Natural killer cell treated with Interleukin-12 subunit alpha and Interleukin-12 subunit beta and Interleukin-15 and Interleukin-18, amount 100 ng/mL, for 72 hours (primary cell): ENCODE measurements around the gene MAML3. TPM values are rescaled to one million over a fixed set of nuclear protein-coding genes. Genes with fewer than 3 reads are reported as not detected.

Experiments
- ATAC-seq, 2 donors: fragments of 150-1000 bp; cut with Tn5 transposase in 1 of 2; sonication (Bioruptor Pico), chemical (Tn5 transposase) in 1 of 2; 2 replicates each; pipeline ENCODE4 v1.10.0; 2021
- DNase-seq: peaks from one replicate; pipeline ENCODE4 v3.0.0; 2022; ENCODE audit warnings: low spot score
- H3K27ac Mint-ChIP-seq, 2 donors: 1 replicate in 1 of 2; 2 replicates in 1 of 2; pipeline ENCODE4 v1.8.0; 2022; ENCODE audit warnings: mixed read lengths in 2 of 2, mild to moderate bottlenecking in 1 of 2, moderate library complexity in 1 of 2
- H3K27me3 Mint-ChIP-seq, 2 donors: 1 replicate in 1 of 2; 2 replicates in 1 of 2; pipeline ENCODE4 v1.8.0; 2022; ENCODE audit warnings: mixed read lengths in 2 of 2
- H3K36me3 Mint-ChIP-seq: one replicate; pipeline ENCODE4 v1.8.0; 2022; ENCODE audit warnings: mixed read lengths
- H3K4me1 Mint-ChIP-seq, 2 donors: 1 replicate in 1 of 2; 2 replicates in 1 of 2; pipeline ENCODE4 v1.8.0; 2022; ENCODE audit warnings: low read depth in 2 of 2, mixed read lengths in 2 of 2, mild to moderate bottlenecking in 1 of 2
- H3K4me3 Mint-ChIP-seq: one replicate; pipeline ENCODE4 v1.8.0; 2022; ENCODE audit warnings: mixed read lengths
- H3K9me3 Mint-ChIP-seq: 2 replicates; pipeline ENCODE4 v1.8.0; 2022; ENCODE audit warnings: mixed read lengths
- total RNA-seq, 2 donors: library from RNA; stranded (reverse); gene quantifications; one replicate each; pipeline ENCODE4 v1.2.3, GENCODE V29; 2022

Gene MAML3
- total RNA-seq = 1 to 10 TPM in 1 of 2 donors, under 1 TPM in 1; 0.40 to 1.3 TPM

DNA sequence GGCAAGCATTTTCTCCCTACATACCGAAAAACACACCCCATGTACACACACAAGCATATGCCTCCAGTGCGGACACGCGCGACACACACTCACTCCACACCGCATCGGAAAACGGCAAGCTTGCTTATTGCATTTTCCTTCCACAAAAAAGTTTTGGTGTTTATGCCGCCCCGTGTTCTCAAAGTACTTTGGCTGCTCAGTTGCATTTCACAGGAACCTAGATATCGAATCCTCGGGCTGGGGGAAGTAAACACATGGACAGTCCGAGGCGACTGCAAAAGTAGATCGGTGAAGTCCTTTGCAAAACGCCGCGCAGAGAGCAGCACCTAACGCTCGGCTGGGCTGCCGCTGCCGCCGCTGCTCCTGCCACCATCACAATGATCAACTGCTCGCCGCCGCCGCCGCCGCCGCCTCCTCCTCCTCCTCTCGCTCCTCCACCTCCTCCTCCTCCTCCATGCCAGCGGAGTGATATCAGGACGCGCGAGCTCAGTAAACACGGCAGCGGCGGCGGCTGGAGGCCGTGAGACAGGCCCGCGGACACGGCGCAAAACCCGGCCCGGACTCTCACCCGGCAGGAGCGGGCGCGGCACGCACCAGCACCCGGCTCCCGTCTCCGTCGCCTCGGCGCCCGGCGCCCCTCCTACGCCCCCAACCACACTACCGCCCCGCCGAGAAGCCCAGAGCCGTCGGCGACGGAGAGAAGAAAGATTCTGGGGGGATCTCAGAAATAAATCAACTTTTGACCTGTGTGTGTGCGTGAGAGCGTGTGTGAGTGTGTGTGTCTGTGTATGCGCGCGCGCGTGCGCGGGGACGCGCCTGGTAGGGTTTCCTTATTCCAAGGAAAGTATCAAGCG, at the start of gene MAML3:
TSS of gene MAML3 (minus strand) at position 467 of the 854 bp plus-strand sequence. CDS start 857 bp downstream, outside the sequence.
- Mint-ChIP-seq H3K9me3 (no peaks in the 10 kb centered on the region), H3K36me3 (no peaks in the 10 kb centered on the region), H3K27ac (peak within 1 kb of the TSS; percentile 33 to 41), H3K4me1 (peaks cover 26% of the 10 kb centered on the region in 2 donors), H3K27me3 (peaks cover 13 to 16% of the 10 kb centered on the region in 2 donors), H3K4me3 (peak within 1 kb of the TSS; percentile 87)
- peak; percentile 85 for DNase-seq
- ATAC-seq = peak; percentile 79 to 86

DNA sequence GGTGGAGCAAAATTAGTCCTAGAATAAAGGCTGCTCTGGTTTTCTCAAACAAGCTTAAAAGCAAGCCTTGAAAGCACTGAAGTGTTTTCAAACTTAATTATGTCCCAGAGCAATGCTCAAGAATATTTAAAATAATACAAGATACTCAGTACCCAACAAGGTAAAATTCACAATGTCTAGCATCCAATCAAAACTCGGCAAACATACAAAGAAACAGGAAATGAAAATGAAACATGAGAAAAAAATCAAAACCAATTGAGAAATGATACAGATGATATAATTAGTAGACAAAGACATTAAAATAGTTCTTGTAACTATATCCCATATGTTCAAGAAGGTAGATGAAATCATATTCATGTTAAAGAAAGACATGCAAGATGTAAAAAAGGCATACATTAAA, 45.0 kb upstream of the MAML3 start:
- H3K4me3 Mint-ChIP-seq = no peak overlapping the region
- no peak for ATAC-seq

DNA sequence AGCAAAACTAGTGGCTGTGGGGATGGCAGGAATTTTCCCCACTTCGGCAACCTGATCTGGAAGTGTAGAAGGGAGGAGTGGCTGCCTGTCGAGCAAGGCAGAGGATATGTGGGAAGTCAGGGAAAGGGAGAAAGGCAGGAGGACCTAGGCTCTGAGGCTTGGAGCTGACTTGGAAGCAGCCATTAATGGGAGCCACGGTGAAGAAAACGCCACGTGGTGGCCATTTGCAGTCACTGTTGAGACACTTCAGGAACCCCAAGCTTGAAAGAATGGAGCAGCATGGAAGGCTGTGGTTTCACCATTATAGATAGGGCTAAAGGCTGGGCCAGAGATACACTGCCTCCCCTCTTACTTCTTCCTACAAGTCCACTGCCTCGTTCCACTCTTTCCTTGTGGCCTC, 41.8 kb upstream of the MAML3 start:
- ATAC-seq (no peak), DNase-seq (no peak)
- Mint-ChIP-seq H3K4me3 (no peak overlapping the region), H3K9me3 (peaks cover 5% of the 10 kb centered on the region), H3K27ac (no peak overlapping the region), H3K4me1 (no peaks in the 10 kb centered on the region), H3K27me3 (peaks cover 33 to 48% of the 10 kb centered on the region in 2 donors), H3K36me3 (no peaks in the 10 kb centered on the region)

More for the DNA sequence above, 45.0 kb upstream of the MAML3 start:
- no peak for DNase-seq
- peaks cover 34 to 42% of the 10 kb centered on the region in 2 donors for H3K27me3 Mint-ChIP-seq
- H3K27ac Mint-ChIP-seq = no peak overlapping the region
- peaks cover 5% of the 10 kb centered on the region for H3K9me3 Mint-ChIP-seq
- H3K36me3 Mint-ChIP-seq = no peaks in the 10 kb centered on the region
- H3K4me1 Mint-ChIP-seq = no peaks in the 10 kb centered on the region

DNA sequence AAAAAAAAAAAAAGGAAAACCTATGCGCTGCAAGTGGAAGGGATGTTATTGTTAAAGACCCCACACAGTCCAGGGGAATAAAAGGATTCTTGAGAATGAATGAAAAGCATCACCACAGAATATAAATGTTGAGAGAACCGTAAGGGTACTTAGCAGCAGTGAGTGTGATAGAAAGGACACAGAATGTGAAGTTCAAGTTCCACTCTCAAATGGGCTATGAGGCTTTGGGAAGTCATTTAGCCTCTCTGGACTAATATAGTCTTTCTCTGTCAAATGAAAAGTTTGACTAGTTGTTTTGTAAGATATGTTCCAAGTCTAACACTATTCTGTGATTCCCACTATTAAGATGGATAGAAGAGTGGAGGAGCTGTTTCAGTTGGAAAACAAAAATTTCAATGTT, 35.8 kb upstream of the MAML3 start:
- Mint-ChIP-seq H3K9me3 (no peaks in the 10 kb centered on the region), H3K36me3 (no peaks in the 10 kb centered on the region)
- no peak for ATAC-seq

DNA sequence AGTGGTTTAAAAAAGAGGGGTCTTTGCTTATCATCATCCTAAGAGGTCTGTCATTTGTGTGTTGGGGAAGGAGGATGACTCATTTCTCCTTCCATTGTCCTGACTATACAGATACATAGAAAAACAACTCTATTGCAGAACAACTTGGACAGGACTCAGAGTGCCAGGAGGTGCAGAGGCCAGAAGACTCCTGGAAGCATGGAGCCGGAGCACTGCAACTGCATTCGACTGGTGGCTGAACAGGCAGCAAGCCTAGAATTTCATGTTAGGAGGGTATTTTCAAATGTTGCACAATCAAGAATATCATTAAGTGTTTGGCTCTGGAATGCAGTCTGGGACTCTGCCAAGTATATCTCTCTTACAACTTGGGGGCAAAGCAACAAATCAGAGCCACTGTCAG, 35.0 kb upstream of the MAML3 start:
- ATAC-seq (no peak), DNase-seq (no peak)
- no peak overlapping the region for H3K4me3 Mint-ChIP-seq
- H3K27ac Mint-ChIP-seq = no peak overlapping the region
- H3K27me3 Mint-ChIP-seq = peaks cover 7 to 37% of the 10 kb centered on the region in 2 donors
- H3K9me3 Mint-ChIP-seq = no peaks in the 10 kb centered on the region
- no peaks in the 10 kb centered on the region for H3K36me3 Mint-ChIP-seq
- H3K4me1 Mint-ChIP-seq = no peaks in the 10 kb centered on the region

More for the DNA sequence above, 35.8 kb upstream of the MAML3 start:
- Mint-ChIP-seq H3K4me3 (no peak overlapping the region), H3K27ac (no peak overlapping the region), H3K4me1 (no peaks in the 10 kb centered on the region), H3K27me3 (peaks cover 3 to 30% of the 10 kb centered on the region in 2 donors)
- no peak for DNase-seq

DNA sequence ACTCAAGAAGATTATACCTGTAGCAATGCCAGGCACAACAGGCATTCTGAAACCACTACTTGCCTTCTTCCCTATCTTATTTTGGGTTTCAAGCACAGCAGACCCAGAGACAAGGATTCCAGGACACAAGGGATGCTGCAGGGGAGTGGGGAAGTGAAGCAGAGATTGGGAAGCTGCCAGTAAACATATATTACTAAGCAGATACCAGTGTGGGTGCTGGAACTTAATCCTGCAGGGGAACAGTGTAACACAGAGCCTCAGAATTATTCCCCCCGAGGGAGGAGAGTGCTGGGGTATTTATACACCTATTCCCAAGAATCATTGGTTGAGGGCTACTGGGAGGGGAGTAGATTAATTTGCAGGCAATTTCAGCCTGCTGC, 33.3 kb upstream of the MAML3 start:
- no peak overlapping the region for H3K4me3 Mint-ChIP-seq
- peaks cover 10 to 37% of the 10 kb centered on the region in 2 donors for H3K27me3 Mint-ChIP-seq
- no peaks in the 10 kb centered on the region for H3K36me3 Mint-ChIP-seq
- DNase-seq = no peak
- no peaks in the 10 kb centered on the region for H3K4me1 Mint-ChIP-seq
- no peaks in the 10 kb centered on the region for H3K9me3 Mint-ChIP-seq
- H3K27ac Mint-ChIP-seq = no peak overlapping the region
- ATAC-seq = no peak

DNA sequence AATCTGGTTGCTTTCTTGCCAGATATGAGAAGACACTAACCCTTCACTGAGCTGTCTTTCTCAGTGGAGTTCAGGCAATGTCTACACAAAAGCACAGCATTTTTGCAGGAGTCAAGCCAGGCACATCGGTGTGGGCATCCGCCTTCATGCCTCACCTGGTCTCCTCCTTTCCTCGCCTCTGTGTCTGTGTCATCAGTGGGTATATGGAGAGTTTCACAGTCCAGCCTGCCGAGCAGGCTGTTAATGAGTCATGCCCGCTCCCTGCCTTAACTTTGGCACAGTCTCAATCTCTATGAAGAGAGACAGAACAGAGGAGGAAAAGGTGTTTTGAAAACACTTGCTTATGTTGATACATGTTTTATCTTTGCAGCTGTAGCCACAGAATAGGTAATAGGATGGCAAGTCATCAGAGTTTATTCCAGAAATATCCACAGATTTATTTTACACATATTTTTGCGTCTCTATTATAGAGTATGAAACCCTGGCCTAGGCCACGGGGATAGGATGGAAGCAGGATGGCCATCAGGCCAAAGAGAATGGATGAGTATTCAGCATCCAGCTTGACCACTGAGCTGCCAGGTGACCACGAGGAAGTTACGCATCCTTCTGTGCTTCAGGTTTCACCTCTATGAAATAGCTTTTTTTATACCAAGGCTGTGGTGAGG, 32.8 kb upstream of the MAML3 start:
- H3K9me3 Mint-ChIP-seq = no peaks in the 10 kb centered on the region
- no peak overlapping the region for H3K4me3 Mint-ChIP-seq

DNA sequence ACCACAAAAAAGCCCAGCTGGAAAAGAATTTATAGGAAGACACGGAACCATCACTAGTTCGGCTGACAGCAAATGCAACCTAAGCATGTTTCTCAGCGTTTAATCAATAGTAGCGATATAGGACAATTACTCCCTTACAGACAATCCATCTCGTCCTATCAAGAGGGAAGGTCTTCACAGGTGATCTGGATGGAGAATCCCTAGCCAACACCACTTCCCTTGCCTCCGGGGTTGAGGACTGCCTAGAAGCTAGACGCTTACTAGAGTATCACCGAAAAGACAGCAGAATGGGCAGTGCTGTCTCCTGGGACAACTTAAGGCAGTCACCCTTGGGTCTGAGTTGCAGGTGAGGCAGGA, 32.1 kb upstream of the MAML3 start:
- no peaks in the 10 kb centered on the region for H3K9me3 Mint-ChIP-seq
- DNase-seq (no peak), ATAC-seq (no peak)
- no peaks in the 10 kb centered on the region for H3K36me3 Mint-ChIP-seq
- peaks cover 10 to 37% of the 10 kb centered on the region in 2 donors for H3K27me3 Mint-ChIP-seq
- H3K4me3 Mint-ChIP-seq = no peak overlapping the region
- H3K4me1 Mint-ChIP-seq = no peaks in the 10 kb centered on the region
- H3K27ac Mint-ChIP-seq = no peak overlapping the region

More for the DNA sequence above, 32.8 kb upstream of the MAML3 start:
- peaks cover 10 to 37% of the 10 kb centered on the region in 2 donors for H3K27me3 Mint-ChIP-seq
- no peaks in the 10 kb centered on the region for H3K36me3 Mint-ChIP-seq
- DNase-seq = no peak
- H3K27ac Mint-ChIP-seq = no peak overlapping the region
- H3K4me1 Mint-ChIP-seq = no peaks in the 10 kb centered on the region
- ATAC-seq = no peak

DNA sequence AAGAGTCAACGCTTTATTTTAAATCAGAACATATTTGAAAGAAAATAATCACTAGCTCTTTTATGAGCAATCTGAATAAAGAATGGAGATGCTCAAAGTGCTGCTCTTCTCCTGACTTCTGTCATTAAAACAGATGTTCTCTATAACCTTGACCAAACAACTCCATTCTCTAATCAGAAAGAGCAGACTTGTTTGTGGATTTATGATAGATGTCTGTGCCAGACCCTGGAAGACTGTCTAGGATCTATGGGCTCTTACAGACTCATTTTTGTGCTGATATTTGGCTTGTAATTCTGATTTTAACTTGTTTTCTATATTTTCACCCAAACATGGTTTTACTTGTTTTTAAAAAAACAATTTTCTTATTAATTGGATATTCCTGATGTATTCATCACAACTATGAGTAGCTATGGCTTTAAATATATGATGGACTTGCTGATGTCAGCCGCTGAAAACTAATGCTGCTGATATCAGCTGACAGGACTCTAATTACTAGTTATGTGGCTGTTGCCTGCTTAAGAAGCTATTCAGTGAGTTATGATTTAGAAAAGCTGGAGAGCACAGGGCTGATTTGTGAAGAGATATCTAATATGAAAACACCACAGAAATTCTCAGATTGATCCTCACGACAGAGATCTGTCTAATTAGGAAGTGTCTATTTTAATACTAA, 31.6 kb upstream of the MAML3 start:
- no peak overlapping the region for H3K27ac Mint-ChIP-seq
- DNase-seq = no peak
- no peak for ATAC-seq
- peaks cover 10 to 41% of the 10 kb centered on the region in 2 donors for H3K27me3 Mint-ChIP-seq
- no peaks in the 10 kb centered on the region for H3K36me3 Mint-ChIP-seq
- no peaks in the 10 kb centered on the region for H3K4me1 Mint-ChIP-seq
- no peak overlapping the region for H3K4me3 Mint-ChIP-seq
- H3K9me3 Mint-ChIP-seq = no peaks in the 10 kb centered on the region

DNA sequence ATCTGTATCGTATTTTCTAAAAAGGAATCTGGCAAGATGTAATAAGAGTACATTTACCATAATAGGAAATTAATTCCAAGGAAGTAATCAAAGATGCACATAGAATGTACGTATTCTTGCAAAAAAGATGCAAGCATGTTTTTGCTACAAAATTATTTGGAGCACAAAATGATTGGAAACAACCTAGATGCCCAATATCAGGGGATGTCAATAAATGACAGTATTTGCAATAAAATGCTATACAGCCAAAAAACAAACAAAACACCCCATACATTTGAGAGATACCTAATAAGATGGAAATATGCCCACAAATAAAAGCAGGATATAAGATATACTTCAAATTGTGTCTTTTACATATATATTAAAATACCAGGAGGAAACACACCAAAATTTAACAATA, 29.3 kb upstream of the MAML3 start:
- Mint-ChIP-seq H3K4me3 (no peak overlapping the region), H3K27ac (no peak overlapping the region), H3K9me3 (no peaks in the 10 kb centered on the region), H3K36me3 (no peaks in the 10 kb centered on the region), H3K4me1 (no peaks in the 10 kb centered on the region), H3K27me3 (peaks cover 7 to 43% of the 10 kb centered on the region in 2 donors)
- DNase-seq = no peak
- ATAC-seq = no peak

DNA sequence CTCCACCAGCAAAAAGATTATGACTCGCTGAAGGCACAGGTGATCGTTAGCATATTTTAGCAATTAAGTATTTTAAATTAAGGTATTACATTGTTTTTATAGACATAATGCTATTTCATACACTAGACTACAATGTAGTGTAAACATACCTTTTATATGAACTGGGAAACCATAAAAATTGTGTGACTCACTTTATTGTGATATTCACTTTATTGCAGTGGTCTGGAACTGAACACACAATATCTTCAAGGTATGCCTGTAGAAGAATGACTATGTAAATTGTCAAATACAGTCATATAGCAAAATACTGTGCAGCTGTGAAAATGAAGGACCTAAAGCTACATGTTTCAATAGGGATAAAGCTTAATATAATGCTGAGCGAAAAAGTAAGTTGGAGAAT, 26.6 kb upstream of the MAML3 start:
- Mint-ChIP-seq H3K36me3 (no peaks in the 10 kb centered on the region), H3K4me1 (no peaks in the 10 kb centered on the region), H3K4me3 (no peak overlapping the region), H3K27ac (no peak overlapping the region), H3K9me3 (no peaks in the 10 kb centered on the region), H3K27me3 (peaks cover 19 to 57% of the 10 kb centered on the region in 2 donors)
- ATAC-seq (no peak), DNase-seq (no peak)

DNA sequence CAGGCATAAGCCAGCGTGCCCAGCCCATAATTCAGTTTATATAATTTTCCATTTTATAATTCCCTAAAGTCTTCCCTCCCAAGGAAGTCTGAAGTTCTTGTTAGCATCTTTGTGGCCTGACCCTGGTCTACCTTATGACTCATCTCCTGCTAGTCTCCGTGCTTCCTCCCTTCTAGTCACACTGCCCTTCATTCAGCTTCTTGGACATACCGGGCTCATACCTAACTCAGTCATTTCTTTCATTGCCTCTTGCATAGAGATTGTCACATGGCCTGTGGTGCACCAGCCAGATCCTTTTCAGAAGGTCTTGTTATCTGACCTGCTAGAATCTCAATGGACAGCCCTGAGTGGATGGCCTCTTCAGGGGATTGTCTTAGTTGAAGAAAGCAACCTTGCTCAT, 22.8 kb upstream of the MAML3 start:
- H3K27ac Mint-ChIP-seq = no peak overlapping the region
- no peaks in the 10 kb centered on the region for H3K9me3 Mint-ChIP-seq
- H3K27me3 Mint-ChIP-seq = peaks cover 21 to 44% of the 10 kb centered on the region in 2 donors
- DNase-seq (no peak), ATAC-seq (no peak)
- peaks cover 0 to 6% of the 10 kb centered on the region in 2 donors for H3K4me1 Mint-ChIP-seq
- no peak overlapping the region for H3K4me3 Mint-ChIP-seq
- no peaks in the 10 kb centered on the region for H3K36me3 Mint-ChIP-seq

DNA sequence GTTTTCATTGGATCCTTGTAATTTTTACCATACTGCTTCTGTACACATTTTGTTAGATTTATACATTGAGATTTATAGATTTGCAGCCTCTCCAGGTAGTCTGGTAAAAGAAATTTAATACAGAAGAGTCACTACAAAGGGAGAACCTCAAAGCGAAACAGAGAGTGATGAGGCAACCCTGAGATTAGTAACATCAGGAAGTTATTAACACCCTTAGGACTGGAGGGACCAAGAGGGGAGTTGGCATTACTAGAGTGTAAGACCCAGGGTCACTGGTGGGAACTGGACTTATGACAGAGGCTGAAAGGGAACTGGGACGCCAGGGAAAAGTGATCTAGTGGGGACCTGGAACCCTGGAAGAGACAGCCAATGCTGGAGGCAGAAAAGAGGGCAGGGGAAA, 20.6 kb upstream of the MAML3 start:
- Mint-ChIP-seq H3K4me3 (no peak overlapping the region), H3K4me1 (peaks cover 0 to 6% of the 10 kb centered on the region in 2 donors), H3K9me3 (no peaks in the 10 kb centered on the region), H3K36me3 (no peaks in the 10 kb centered on the region), H3K27ac (no peak overlapping the region), H3K27me3 (peaks cover 21 to 38% of the 10 kb centered on the region in 2 donors)
- no peak for DNase-seq
- peak in 1 of 2 donors; percentile 38 for ATAC-seq

DNA sequence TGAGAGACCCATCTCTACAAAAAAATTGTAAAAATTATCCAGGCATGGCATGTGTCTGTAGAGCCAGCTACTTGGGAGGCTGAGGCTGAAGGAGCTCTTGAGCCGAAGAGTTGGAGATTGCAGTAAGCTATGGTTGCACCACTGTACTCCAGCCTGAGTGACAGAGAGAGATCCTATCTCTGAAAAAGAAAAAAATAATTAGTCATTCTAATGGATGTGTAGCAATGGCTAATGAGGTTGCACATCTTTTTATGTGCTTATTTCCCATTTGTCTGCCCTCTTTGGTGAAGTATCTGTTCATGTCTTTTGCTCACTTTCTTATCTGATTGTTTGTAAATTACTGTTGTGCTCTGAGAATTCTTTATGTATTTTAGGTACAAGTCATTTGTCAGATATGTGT, 19.0 kb upstream of the MAML3 start:
- H3K27ac Mint-ChIP-seq = no peak overlapping the region
- no peak overlapping the region for H3K4me3 Mint-ChIP-seq
- no peaks in the 10 kb centered on the region for H3K9me3 Mint-ChIP-seq
- H3K27me3 Mint-ChIP-seq = peaks cover 25 to 41% of the 10 kb centered on the region in 2 donors
- DNase-seq (no peak), ATAC-seq (no peak)
- no peaks in the 10 kb centered on the region for H3K36me3 Mint-ChIP-seq
- peaks cover 0 to 6% of the 10 kb centered on the region in 2 donors for H3K4me1 Mint-ChIP-seq
